GM12878 (cell line): ENCODE data around the gene GALNT17. TPM values are rescaled to one million over a fixed set of nuclear protein-coding genes. Genes with fewer than 3 reads are reported as not detected.

Experiments
- CEBPZ ChIP-seq: fragments of 150-350 bp; IDR thresholded peaks from 2 replicates; pipeline ENCODE4 v1.6.1; 2016; ENCODE audit warnings: low read depth, low read length
- NR2C1 ChIP-seq: fragments of 450-650 bp; IDR thresholded peaks from 2 replicates; pipeline ENCODE4 v1.6.1; 2017; ENCODE audit warnings: antibody characterized with exemption, mild to moderate bottlenecking, moderate library complexity
- RUNX3 ChIP-seq: IDR thresholded peaks from 2 replicates; pipeline ENCODE4 v1.6.1; 2012; ENCODE audit warnings: low read length, inconsistent platforms
- ZNF622 ChIP-seq: fragments of 450-650 bp; IDR thresholded peaks from 2 replicates; pipeline ENCODE4 v1.6.1; 2017; ENCODE audit warnings: mild to moderate bottlenecking, inconsistent platforms
- polyA plus RNA-seq, 11 experiments: library from polyadenylated mRNA; depleted of rRNA in 4 of 11; unstranded in 6 of 11; stranded (reverse) in 5 of 11; fragments of >200 nt; fragmentation: Nextera tagmentation in 4 of 11; fragmentation: Illumina TruSeq in 1 of 11; extraction: Ambion mirVana in 4 of 11; extraction: Trizol in 1 of 11; gene quantifications; 1 replicate in 1 of 11; 2 replicates in 10 of 11; pipeline versions ENCODE4 v1.2.1 to v1.2.3, GENCODE V29; 2011 to 2016; ENCODE audit warnings: inconsistent platforms in 2 of 11, missing spikeins in 2 of 11, low read depth in 1 of 11
- total RNA-seq, 4 experiments: library from RNA; depleted of rRNA in 3 of 4; stranded (reverse); fragments of >200 nt in 3 of 4; fragmentation: Illumina TruSeq in 1 of 4; extraction: Trizol in 1 of 4; gene quantifications; 2 replicates each; pipeline versions ENCODE4 v1.2.1 to v1.2.3, GENCODE V29; 2013 to 2021
- TF ChIP-seq, protein P1 (sequence below): fragments of 450-650 bp; formaldehyde crosslinking; IDR thresholded peaks from 2 replicates; pipeline ENCODE4 v1.4.0; 2022; ENCODE audit warnings: mild to moderate bottlenecking, moderate library complexity

Gene GALNT17
- total and polyA plus RNA-seq, 10 of the 15 experiments (the other 5 are each of a cell fraction or from before 2014, with no cell fraction given): 0.12 to 0.15 TPM; not detected in 8

GRCh38 chr7:71236230-71237105 is 104.5 kb downstream of the GALNT17 start (continued):
- TF ChIP-seq CEBPZ (no peak), NR2C1 (no peak), ZNF622 (no peak), RUNX3 (no peak)
- TF ChIP-seq, protein P1, sequence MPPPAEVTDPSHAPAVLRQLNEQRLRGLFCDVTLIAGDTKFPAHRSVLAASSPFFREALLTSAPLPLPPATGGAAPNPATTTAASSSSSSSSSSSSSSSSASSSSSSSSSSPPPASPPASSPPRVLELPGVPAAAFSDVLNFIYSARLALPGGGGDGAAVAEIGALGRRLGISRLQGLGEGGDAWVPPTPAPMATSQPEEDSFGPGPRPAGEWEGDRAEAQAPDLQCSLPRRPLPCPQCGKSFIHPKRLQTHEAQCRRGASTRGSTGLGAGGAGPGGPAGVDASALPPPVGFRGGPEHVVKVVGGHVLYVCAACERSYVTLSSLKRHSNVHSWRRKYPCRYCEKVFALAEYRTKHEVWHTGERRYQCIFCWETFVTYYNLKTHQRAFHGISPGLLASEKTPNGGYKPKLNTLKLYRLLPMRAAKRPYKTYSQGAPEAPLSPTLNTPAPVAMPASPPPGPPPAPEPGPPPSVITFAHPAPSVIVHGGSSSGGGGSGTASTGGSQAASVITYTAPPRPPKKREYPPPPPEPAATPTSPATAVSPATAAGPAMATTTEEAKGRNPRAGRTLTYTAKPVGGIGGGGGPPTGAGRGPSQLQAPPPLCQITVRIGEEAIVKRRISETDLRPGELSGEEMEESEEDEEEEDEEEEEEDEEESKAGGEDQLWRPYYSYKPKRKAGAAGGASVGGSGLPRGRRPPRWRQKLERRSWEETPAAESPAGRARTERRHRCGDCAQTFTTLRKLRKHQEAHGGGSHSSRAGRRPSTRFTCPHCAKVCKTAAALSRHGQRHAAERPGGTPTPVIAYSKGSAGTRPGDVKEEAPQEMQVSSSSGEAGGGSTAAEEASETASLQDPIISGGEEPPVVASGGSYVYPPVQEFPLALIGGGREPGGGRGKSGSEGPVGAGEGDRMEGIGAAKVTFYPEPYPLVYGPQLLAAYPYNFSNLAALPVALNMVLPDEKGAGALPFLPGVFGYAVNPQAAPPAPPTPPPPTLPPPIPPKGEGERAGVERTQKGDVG (CRISPR knock-in tag): no peak
